ENCODE data around the gene TGIF1.

TGIF1 gene

DNA sequence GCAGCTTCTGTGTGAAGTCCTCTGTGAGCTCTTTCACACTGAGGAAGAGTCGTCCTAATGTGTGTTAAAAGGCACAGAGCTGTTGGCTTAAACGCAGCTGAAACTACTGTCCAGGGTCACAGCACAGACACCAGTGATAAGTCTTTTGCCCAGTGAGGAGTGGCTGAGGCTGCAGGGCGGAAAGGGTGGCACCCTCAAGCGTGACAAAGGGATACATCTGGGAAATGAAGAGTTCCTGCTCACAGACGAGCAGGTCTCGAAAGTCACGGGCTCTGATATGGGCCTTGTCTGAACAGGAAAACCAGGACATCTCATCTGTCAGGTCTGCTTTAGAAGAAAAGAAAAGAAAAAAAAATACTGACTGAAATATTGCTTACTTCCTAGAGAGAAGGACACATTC is 36.5 kb downstream of the TGIF1 start:
- no peak for DNase-seq

DNA sequence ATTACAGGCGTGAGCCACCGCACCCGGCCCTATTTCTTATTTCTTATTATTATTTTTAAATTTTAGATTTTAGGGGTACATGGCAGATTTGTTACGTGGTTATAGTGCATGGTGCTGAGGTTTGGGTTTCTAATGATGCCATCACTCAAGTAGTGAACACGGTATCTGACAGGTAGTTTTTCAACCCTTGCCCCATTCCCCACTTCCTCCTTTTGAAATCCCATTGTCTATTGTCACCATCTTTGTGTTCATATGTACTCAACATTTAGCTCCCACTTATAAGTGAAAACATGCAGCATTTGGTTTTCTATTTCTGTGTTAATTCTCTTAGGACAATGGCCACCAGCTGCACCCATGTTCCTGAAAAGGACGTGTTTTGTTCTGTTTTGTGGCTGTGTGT is 39.5 kb downstream of the TGIF1 start:
- no peak for DNase-seq

DNA sequence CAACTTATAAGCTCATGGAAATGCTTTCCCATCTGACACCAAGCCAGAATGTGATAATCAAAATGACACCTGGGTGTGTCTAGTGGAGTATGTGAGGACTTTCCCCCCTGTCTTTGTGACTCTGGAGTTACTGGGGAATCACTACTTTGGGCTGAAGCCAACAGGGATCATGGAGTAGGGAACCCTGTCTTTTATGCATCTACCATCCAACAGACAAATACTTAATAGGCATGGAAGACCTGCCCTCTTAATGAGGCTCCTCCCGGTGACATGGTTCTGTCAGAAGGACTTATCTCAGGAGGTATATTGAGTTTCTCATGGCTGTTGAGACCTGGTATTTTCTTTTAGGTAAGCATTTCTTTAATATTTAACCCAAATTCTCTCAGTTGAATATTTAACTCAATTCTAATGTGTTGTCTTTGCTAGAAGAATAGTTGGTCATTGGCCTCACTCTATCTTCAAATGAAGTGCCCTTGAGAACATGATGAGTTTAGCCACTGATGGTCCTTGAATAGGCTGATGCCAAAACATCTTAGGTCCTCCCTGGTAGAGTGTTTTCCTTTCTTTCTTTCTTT is 42.1 kb downstream of the TGIF1 start:
- DNase-seq: no peak

DNA sequence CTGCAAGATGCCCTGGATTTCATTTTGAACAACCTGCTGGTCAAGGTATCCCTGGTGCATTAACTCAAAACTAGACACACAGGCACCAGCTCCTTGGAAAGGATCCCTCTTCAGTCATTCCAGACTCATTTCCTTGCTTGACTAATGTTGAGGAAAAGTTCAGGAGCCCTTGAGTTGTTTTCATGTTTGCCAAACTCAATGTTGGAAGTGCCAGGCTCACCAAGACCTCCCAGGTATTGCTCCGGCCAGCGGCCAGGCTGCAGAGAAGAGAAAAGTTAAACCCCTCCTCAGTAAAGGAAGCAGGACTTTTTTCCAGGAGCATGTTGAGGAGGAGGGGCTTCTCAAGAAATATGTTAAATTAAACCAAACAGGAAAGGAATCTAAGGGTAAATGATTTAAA is 42.7 kb downstream of the TGIF1 start:
- no peak for DNase-seq

DNA sequence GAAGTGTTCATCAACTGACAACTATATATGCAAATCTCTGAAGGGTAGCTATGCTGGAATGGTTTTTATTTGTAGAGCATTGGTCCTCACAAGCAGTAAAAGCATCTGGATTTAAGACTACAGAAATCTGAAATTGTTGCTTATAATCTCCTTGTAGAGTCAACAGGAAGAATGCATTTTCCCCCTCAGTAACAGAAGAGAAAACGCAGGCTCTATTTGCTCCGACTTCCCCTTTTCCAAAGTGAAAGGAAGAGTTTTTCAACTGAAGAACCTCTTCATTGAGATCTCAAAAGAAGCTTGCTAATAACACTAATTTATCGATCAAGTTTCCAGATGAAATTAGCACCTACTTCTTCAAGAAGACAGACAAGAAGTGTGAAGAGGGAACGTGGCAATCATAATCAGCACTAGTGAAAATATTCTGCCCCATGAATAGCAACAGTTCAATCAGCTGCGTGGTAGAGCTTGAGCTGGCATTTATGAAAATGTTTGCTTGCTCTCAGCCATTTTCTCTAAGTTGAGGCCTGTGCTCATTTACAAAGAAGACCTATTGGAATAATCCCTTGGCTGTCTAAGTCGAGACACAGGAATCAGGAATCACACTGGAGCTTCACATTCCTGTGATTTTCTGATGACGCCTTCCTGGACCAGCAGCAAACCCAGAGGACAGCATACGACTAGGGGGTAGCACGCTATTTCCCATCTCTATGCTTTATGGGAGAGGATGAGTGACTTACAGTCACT is 43.7 kb downstream of the TGIF1 start:
- DNase-seq: peak; percentile 55

DNA sequence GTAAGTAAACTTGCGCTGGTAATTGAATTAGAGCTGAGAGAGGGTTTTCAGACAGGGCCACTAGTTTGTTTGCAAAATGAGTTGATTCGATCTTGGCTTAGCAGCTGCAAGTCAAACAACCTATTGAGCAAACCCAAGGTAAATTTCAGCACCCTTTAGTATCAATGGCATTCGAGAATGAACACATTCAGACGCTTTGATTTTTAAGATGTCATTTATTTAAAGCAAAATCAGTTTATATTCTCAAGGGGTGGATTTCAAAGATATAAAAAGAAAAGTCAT is 44.2 kb downstream of the TGIF1 start:
- DNase-seq: no peak

DNA sequence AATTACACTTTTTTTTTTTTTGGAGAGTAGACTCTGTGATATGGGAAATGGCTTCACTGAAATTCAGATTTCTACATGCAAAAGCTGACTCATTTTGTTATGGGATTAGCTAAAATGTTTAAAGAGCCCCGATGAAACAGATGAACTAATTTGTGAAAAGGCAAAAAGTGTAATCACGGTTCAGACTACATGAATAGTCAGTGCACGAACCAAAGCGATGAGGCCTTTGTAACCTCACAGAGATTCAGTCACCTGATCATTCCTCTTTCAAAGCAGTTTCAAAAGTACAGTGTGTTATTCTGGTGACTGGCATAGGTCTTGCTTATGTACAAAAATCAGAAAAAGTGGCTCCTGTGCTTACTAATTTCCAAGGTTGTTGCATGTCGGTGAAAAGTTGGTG is 44.6 kb downstream of the TGIF1 start:
- DNase-seq: peak; percentile 27

DNA sequence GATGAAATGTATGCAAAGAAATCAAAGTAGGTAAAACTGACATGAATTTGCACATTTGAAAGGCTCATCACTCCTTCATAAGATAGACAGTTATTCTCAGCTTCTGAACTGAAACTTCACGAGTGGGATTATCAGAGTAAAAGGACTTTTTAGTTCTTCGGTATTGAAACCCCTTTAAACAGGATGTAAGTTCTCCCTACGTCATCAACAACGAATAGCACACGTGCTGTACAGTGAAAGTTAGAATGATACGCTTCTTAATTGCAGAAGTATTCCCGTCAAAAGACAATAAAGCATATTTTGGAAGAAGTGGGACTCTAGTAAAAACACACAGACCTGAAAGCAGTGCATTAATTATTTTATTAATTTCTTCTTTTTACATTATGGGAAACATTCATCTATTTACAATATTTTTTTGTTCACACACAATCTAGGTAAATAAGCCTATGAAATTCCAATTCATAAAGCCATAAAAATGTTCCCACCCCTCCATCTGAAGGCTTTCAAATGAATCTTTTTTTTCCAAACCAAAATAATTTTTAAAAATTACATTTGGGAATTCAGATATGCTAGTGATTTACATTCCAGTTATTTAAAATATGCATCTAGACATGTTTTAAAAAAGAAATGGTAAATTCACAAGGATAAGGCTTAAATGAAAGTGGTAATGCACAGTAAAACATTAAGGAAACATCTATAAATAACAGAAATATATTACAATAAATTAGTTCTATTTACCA is 45.9 kb downstream of the TGIF1 start:
- DNase-seq: peak; percentile 51

DNA sequence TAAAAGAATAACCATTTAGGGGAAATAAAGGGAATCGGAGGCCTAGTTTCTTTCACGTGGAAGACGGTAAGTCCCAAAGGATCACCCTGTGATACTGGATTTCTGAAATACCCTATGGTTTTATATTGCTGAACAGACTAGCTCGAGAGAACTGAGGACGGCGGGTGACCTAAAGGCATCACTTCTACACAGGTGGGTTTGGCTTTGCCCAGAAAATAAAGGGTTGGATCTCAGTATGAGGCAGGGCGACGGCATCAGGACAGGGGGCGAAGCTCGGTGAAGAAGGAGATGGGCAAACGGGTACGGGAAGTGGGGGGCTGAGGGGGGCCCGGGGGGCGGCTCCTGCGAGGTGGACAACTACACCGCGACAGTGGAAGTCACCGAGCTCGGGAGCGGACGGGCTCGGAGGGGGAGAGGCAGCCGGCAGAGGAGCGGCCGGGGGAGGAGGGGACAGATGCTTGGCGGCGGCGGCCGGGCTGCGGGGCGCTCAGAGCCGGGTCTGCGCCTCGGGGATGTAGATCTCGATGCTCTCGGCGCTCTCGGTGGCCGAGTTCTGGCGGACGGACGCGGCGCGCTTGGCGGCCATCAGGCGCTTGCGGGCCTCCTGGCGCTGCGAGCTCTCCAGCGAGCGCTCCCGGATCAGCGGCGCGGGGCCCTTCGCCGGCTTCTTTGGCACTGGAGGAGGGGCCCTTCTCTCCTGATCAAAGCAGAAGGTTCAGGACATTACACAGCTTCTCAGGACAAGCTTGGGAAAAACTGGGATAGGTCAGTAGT is 48.9 kb downstream of the TGIF1 start:
- DNase-seq: peak; percentile 29

DNA sequence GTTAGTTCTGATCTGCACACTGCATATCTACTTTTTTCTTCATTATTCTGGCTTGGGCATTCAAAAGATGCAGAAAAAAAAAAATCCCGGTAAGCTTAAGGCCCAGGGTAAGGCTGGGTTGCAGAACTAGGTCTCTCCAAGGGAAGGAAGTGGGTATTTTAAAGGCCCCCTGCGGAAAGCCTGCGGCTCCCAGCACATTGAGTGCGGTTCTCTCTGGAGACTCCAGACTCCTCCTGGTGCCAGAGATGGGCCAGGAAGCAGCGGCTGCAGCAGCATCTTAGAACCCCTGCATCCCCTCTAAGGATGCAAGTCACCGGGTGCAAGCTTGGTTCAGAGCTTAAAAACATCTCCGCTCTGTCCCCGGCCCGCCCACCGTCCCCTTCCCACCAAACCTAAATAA is 49.5 kb downstream of the TGIF1 start:
- no peak for DNase-seq

DNA sequence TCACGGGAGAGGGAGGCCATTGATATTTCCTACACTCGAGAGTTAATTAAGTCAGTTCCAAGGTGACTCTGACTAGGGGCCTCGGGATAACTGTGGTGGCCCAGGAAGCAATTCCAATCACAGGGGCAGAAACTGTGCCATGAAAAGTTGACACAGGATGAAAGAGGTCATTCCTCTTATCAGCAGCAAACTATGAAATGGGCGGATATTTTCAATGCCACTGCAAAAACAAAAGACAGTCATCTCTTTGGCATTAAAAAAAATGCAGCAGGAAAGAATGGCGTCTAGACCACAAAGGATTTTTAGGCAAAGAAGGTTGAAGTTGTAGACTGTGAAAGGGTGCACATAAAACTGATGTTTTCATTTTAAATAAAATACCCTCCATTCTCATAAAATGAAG is 50.0 kb downstream of the TGIF1 start:
- no peak for DNase-seq

DNA sequence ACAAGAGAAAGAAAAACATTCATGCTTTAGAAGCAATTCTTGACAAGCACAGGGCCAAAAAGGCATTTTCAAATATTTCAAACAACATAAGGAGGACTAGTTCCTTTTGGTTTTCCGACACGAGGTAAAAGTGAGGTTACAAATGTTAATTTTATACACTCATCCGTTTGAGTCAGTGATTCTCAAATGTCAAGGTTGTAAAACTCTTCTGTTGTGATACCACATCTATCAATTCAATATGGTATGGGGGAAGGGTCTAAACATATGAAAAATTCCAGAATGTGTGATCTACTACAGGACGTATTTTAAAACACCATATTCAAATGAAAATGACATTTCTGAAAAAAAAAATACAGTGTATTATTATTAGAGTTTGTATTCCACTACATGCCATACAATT is 52.7 kb downstream of the TGIF1 start:
- DNase-seq: no peak

DNA sequence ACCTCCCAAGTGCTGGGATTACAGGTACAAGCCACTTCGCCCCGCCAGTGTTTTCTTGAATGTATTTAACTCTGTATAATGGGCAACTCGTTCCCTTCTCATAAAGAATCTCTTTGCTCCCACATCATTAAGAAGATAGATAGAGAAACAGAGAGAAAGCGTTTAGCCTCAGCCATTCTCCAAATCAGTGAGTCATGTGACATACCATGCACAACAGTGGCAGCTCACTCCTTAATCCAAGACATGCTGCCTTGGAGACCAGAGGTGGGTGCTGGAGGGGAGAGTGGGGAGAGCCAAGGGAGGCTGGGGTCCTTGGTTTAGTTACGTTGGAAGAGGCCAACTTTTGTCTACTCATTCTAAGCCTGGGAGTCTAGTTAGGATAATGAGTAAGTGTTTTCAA is 54.7 kb downstream of the TGIF1 start:
- no peak for DNase-seq

DNA sequence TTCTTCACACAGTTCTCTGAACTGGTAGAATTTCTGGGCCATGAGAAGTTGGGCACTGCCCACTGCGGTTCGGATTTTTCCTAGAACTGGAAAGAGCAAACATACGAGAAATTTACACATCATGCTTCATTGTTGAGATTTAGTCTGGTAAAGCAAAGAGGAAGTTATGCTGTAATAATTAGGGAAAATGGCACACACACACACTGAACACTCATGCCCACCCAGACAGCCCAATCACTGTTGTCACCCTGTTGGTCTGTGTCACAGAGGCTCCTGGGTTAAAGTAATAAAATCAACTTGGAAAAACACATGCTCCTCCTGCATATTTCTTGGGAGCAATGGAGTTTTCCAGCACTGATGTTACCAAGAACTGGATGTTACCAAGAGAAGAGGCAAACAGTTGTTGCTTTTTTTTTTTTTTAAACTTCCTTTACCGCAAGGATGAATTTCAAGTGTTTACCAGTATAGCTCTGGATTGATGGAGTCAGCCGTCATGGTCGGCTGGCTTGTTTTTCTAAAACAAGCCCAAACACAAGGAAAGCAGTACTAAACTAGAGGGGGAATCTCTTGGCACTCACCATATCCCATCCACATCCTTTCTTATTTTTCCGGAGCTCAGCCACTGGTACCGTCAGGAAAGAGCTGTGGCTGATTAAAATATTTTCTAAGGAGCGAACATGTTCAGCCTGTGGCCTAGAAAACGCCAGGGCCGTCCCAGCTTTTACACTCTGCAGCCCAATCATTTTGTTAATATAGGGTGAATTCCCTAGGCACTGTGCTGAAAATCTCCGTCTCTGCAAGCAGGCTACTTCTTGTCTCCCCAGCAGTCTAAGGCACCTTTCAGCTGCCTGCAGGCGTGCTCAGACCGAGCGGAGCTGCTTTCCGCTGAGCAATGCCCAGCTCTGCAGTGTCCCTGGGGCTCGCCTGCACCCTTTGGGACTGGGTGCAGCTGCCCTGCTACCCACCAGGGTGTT is 58.9 kb downstream of the TGIF1 start:
- DNase-seq: peak; percentile 15
